Cardiac fibroblast (primary cell): Measurements from ENCODE around the gene ITPKA.
"Not testable (repeated sequence)": the region's sequence is repeated elsewhere in the genome, so short reads cannot be mapped to it uniquely, and the experiment has no call there.

ENCODE experiments used
- DNase-seq, 2 donors: peaks; one replicate each; pipeline versions ENCODE4 v3.0.0 to v3.0.0-alpha.2; 2010; ENCODE audit warnings: low read depth in 2 of 2
- H3K4me3 ChIP-seq, 2 donors: replicated peaks in 1 of 2; 1 replicate in 1 of 2; 2 replicates in 1 of 2; pipeline ENCODE4 v1.5.1; 2011; ENCODE audit warnings: low read depth in 2 of 2, low read length in 2 of 2, mild to moderate bottlenecking in 2 of 2, moderate library complexity in 1 of 2
- TF ChIP-seq, protein P1 (sequence below): IDR thresholded peaks from one replicate; pipeline ENCODE4 v1.5.1; 2011; ENCODE audit warnings: low read depth, mild to moderate bottlenecking, low read length, inconsistent platforms

The ITPKA gene

DNA sequence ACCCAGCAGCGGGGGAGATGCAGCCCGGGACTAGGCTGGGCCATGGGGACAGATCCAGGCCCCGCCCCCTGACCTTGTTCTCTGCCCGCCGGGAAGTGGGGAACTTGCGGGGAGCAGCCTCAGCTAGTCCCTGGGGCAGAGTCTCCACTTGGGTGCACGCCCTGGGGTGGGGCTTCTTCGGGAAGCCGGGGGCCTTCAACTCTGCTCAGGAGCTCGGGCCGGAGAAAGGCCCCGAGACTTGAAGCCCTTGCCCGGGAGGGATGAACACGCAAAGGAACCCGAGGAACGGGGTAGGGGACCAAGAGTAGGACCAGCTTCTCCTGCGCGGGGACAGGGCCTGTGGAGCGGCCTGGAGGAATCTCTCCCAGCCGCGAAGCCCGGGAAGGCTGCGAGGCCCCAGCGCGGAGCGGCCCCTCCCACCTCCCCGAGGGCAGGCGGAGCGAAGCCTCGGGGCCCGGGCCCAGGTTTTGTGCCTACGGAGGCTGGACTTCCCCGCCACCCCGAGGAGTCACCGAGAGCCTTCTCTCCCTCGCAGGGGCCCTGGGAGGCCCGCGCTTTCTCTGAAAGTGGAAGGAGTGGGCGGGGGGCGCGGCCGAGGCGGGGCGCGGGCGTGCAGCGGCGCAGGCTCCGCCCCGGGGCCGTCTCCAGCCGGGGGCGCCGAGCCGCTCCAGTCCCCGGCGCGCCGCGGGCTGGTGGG is at the start of gene ITPKA:
Gene ITPKA, plus strand, starts transcription at position 670 of the 697 bp plus-strand sequence. CDS start 54 bp downstream, outside the sequence.
- TF ChIP-seq, protein P1, sequence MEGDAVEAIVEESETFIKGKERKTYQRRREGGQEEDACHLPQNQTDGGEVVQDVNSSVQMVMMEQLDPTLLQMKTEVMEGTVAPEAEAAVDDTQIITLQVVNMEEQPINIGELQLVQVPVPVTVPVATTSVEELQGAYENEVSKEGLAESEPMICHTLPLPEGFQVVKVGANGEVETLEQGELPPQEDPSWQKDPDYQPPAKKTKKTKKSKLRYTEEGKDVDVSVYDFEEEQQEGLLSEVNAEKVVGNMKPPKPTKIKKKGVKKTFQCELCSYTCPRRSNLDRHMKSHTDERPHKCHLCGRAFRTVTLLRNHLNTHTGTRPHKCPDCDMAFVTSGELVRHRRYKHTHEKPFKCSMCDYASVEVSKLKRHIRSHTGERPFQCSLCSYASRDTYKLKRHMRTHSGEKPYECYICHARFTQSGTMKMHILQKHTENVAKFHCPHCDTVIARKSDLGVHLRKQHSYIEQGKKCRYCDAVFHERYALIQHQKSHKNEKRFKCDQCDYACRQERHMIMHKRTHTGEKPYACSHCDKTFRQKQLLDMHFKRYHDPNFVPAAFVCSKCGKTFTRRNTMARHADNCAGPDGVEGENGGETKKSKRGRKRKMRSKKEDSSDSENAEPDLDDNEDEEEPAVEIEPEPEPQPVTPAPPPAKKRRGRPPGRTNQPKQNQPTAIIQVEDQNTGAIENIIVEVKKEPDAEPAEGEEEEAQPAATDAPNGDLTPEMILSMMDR: no peak
- peak within 1 kb of the TSS; percentile 48 to 53 for H3K4me3 ChIP-seq

DNA sequence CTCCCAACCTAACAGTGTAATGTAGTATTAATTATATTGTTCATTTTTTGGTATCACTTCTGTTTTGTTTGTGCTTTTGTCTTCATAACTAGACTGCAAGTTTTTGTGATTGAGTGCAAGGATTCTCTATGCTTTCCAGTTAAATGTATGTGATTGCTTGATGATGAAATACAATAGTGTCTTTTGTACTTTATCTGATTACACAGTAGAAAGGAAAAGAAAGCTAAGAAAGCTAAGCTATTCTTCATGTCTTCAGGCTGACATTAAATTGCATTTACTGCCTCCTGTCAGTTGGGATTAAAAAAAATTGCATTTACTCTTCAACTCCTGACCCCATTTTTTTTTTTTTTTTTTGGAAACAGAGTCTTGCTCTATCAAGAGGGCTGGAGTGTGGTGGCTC is 48.3 kb upstream of the ITPKA start:
- TF ChIP-seq, protein P1: no peak
- H3K4me3 ChIP-seq: no peak overlapping the region
- DNase-seq: no peak

More for the DNA sequence above, at the start of gene ITPKA:
- DNase-seq: peak; percentile 57 to 69

DNA sequence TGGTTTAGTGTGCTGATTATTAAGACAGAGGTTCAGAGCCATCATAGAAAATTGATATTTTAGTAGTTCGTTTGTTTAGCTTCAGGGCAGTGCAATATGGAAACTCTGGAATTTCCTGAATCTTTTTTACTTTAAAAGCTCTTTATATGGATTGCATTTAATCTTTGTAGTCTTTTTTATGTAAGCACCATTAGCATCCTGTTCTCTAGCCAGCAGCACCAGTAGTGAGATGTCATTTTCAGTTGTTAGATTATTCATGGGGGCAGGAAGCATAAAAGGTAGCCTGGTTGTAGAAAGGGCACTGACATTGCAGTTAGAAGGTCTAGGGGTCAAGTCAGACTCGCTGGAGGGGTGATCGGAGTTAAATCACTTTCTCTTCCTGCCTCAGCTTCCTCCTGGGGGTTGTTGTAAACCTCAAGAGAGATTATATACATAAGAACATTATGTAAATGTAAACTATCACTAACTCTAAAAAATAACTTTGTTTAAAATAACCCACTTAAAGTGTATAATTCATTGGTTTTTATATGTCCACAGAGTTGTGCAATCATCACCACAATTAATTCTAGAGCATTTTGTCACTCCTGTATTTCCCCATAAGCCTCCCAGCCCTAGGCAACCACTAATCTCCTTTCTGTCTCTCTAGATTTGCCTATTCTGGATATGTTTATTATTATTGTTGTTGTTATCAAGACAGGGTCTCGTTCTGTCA is 31.4 kb upstream of the ITPKA start:
- TF ChIP-seq, protein P1: no peak
- DNase-seq: no peak
- H3K4me3 ChIP-seq: no peak overlapping the region

DNA sequence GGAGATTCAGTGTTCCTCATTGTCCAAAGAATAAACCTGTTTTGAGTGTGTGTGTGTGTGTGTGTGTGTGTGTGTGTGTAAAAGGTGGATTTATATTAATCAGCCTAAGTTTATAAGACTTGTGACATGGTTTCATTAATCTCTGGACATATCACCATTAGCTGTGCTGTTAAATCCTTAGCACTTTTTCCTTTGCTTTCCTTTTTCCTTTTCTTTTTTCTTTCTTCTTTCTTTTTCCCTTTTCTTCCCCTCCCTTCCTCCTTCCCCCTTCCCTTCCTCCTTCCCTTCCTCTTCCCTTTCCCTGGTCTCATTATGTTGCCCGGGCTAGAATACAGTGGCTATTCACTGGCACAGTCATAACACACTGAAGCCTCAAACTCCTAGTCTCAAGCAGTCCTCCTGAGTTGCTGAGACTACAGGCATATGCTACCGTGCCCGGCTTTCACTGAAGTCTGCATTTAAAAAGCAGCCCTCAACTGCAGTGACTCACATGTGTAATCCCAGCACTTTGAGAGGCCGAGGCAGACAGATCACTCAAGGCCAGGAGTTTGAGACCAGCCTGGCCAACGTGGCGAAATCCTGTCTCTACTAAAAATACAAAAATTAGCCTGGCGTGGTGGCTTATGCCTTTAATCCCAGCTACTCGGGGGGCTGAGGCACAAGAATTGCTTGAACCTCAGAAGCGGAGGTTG is 28.6 kb upstream of the ITPKA start:
- TF ChIP-seq, protein P1: no peak
- H3K4me3 ChIP-seq: no peak overlapping the region

DNA sequence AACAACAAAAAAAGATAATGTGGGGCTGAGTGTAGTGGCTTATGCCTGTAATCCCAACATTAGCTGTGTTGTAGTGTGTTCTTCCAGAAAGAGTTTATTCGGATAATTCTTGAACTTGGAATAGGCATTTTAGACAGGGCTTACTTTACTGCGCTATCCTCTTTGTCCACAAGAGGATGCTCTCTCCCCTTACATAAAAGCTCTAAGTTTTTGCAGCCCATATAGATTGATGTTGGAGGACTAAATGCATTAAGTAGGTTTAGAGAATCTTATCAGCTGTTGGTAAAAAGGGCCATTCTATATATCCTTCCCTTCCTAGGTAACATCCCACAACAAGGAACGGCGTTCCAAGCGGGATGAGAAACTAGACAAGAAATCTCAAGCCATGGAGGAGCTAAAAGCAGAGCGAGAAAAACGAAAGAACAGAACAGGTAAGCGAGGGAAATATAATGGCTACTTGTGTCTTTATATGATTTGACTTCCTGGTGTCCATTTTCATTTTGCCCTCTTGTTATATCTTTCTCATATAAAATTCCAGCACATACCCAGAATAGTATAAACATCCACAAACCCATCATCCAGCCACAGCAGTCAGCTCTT is 27.8 kb upstream of the ITPKA start:
- H3K4me3 ChIP-seq: no peak overlapping the region
- DNase-seq: peak; percentile 79
- TF ChIP-seq, protein P1: peak; percentile 99

More for the DNA sequence above, 28.6 kb upstream of the ITPKA start:
- no peak for DNase-seq

DNA sequence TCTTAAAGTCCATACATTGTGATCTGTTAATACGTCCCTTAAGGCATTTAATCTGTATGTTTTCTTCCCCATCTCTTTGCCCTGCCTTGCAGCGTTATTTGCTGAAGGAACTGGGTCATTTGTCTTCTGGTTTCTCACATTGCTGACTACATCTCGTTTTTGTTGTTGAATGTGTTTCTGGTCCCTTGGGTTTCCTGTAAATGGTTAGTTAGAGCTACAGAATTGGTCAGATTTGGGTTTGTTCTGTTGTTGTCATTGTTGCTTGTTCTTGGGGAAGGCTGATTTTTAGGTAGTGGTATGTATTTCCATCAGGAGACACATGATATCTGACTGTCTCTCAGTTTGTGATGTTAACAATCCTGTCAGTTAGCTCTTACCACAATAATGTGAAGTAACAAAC is 27.0 kb upstream of the ITPKA start:
- no peak for DNase-seq
- H3K4me3 ChIP-seq: no peak overlapping the region
- TF ChIP-seq, protein P1: no peak

DNA sequence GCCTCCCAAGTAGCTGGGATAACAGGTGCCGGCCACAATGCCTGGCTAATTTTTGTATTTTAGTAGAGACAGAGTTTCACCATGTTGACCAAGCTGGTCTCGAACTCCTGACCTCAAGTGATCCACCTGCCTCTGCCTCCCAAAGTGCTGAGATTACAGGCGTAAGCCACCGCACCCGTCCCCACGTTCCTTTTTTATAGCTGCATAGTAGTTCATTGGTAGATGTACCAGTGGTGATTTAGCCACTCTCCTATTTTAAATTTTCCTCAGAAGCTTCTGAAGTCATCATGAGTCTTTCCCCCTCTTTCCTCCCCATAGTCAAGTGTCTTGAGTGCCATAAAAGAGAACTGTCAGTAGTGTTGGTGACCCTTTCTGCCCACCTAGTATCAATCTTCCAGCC is 24.0 kb upstream of the ITPKA start:
- not testable (repeated sequence) for H3K4me3 ChIP-seq, DNase-seq
